ENCODE measurements around the gene NTN3. TPM values are rescaled to one million over a fixed set of nuclear protein-coding genes. Genes with fewer than 3 reads are reported as not detected.

NTN3 gene
- total and polyA plus RNA-seq, 11 donors: 0.09 to 0.50 (median 0.20) TPM; not detected in 5

DNA sequence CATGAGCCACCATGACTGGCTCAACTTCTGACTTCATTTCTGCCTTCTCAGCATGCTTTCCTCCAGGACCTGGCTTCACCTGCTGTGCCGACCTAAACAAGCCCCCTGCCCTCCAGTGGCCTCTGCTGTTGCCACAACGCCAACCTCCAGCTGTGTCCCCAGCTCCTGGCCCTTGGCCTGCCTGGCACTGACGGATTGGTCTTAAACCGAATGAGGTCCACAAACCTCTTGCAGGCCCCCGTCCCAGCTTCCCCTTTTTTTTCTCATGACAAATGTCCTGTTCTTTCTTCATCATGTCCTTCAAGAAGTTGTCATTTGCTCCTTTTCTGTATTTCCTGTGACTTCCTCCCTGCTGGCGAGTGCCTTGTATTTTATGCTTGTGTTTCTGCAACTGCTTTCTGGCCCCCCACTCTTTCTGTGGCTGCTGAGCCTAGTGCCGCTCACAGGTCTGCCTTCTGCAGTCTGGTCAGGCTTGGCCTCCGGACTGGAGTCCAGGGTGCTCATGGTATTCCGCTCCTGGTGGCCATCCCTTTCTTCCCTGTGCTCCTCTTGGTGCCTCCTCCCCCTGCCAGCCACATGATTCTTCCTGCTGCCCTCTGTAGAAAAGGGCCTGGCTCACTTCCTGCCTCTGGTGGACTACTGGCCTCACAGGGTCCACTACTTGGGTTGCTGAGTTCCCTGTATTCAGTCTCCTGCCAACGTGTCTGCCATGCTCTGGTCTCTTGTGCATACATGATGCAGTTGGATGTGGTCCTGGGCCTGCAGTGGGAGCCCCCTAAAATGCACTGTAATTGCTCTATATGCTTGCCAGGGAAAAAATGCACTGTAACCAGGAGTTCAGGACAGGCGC lies 45.5 kb downstream of the NTN3 start:
- DNase-seq (peak in 3 of 5 donors; percentile 25 to 68 (median 42)), ATAC-seq (no peak)
- Histone ChIP-seq H3K27ac (peak overlapping the region in 9 of 12 donors; percentile 9 to 99 (median 95)), H3K4me1 (peaks cover 22 to 78% (median 65%) of the 10 kb centered on the region in 12 donors), H3K4me3 (peak overlapping the region in 9 of 12 donors; percentile 0 to 99 (median 94)), H3K9me3 (no peaks in the 10 kb centered on the region), H3K36me3 (peaks cover 0 to 17% (median 6%) of the 10 kb centered on the region in 9 donors), H3K27me3 (no peaks in the 10 kb centered on the region)
- no peak for TF ChIP-seq POLR2A (IDR thresholded peaks at IDR 0.05)
- TF ChIP-seq, protein P1, sequence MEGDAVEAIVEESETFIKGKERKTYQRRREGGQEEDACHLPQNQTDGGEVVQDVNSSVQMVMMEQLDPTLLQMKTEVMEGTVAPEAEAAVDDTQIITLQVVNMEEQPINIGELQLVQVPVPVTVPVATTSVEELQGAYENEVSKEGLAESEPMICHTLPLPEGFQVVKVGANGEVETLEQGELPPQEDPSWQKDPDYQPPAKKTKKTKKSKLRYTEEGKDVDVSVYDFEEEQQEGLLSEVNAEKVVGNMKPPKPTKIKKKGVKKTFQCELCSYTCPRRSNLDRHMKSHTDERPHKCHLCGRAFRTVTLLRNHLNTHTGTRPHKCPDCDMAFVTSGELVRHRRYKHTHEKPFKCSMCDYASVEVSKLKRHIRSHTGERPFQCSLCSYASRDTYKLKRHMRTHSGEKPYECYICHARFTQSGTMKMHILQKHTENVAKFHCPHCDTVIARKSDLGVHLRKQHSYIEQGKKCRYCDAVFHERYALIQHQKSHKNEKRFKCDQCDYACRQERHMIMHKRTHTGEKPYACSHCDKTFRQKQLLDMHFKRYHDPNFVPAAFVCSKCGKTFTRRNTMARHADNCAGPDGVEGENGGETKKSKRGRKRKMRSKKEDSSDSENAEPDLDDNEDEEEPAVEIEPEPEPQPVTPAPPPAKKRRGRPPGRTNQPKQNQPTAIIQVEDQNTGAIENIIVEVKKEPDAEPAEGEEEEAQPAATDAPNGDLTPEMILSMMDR (IDR thresholded peaks at IDR 0.05): no peak
- intact Hi-C loops (cut with DNase I): loop anchor here in 1 of 10 donors (10.0 kb wide), 1 partner anchor 252 kb away; the partner anchor contains the start of gene RNPS1
- WGBS, 4 donors: 58 to 67% (median 60%) methylated on average over 11 of the region's 11 CpGs

DNA sequence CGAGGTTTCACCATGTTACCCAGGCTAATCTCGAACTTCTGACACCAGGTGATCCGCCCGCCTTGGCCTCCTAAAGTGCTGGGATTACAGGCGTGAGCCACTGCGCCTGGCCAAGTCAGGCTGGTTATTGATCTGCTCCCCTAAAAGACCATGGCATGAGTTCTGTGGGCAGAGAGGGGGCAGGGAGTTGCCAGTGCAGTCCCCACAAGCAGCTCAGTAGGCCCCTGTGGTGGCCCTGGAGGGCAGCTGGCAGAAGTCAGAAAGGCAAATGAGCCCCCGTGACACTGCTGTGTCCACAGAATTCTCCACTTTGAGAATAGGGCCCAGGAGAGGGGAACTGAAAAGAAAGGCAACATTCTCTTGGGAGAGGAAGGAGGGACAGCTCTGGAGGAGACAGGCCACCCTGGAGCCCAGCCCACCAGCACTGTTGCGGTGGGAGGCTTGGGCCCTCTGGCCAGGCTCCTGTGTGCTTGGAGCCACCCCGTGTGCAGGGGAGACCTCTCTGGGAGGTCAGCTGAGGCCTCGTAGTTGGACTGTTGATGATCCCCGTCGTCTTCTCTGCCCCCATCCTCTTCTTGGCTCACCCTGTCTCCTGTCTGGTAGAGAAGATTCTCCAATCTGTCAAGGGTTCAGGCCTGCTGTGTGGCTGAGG lies 47.0 kb downstream of the NTN3 start:
- Histone ChIP-seq H3K36me3 (peaks cover 0 to 29% (median 12%) of the 10 kb centered on the region in 9 donors), H3K4me3 (peak overlapping the region in 1 of 12 donors; percentile 33), H3K4me1 (peaks cover 22 to 71% (median 61%) of the 10 kb centered on the region in 12 donors), H3K9me3 (no peaks in the 10 kb centered on the region), H3K27ac (peak overlapping the region in 8 of 12 donors; percentile 3 to 99 (median 58)), H3K27me3 (no peaks in the 10 kb centered on the region)
- intact Hi-C loops (cut with DNase I): loop anchor here in 2 of 10 donors (2.0 to 10.0 kb wide), 2 partner anchors 19 to 253 kb away; partner anchors contain the start of gene RNPS1 (in 1 of the 2)
- no peak for TF ChIP-seq POLR2A (IDR thresholded peaks at IDR 0.05)
- TF ChIP-seq, protein P1 (IDR thresholded peaks at IDR 0.05): no peak
- WGBS, 4 donors: 62 to 75% (median 67%) methylated on average over 9 to 12 of the region's 12 CpGs
- no peak for ATAC-seq
- peak in 1 of 5 donors; percentile 58 for DNase-seq

DNA sequence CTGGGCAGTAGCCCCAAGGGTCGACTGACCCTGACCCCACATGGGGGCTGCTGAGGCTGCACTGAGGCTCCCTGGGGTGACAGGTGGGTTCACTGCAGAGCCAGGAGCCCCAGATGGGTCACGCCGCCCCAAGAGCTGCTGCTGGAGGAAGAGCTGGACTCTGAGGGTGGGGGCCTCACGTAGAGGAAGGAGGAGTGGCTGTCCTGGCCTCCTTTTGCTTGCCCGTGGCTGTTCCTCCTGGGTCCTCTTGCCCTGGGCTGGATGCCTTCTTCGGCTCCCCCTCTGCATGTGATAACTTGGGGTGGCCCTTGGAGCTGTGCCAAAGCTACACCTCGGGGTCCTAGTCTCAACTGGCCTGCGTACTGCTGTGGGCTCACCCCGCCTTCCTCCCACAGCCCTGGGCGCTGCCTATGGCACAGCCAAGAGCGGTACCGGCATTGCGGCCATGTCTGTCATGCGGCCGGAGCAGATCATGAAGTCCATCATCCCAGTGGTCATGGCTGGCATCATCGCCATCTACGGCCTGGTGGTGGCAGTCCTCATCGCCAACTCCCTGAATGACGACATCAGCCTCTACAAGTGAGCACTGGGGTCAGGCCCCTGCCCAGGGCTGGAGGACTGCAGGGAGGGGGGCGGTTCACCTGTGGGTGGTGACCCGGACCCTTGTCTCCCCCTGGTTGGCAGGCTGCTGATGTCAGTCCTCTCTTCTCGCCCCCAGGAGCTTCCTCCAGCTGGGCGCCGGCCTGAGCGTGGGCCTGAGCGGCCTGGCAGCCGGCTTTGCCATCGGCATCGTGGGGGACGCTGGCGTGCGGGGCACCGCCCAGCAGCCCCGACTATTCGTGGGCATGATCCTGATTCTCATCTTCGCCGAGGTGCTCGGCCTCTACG lies 48.0 kb downstream of the NTN3 start:
- Histone ChIP-seq H3K9me3 (no peaks in the 10 kb centered on the region), H3K4me1 (peaks cover 22 to 66% (median 58%) of the 10 kb centered on the region in 12 donors), H3K36me3 (peaks cover 0 to 38% (median 21%) of the 10 kb centered on the region in 9 donors), H3K4me3 (peak overlapping the region in 10 of 12 donors; percentile 58 to 90 (median 68)), H3K27ac (peak overlapping the region in 11 of 12 donors; percentile 73 to 99 (median 85)), H3K27me3 (no peaks in the 10 kb centered on the region)
- no peak for ATAC-seq
- TF ChIP-seq, protein P1 (IDR thresholded peaks at IDR 0.05): no peak
- no peak for TF ChIP-seq POLR2A (IDR thresholded peaks at IDR 0.05)
- intact Hi-C loops (cut with DNase I): loop anchor here in 2 of 10 donors (2.0 to 10.0 kb wide), 2 partner anchors 18 to 254 kb away; partner anchors contain the start of gene RNPS1 (in 1 of the 2)
- 78 to 84% (median 82%) methylated on average over 31 to 39 of the region's 39 CpGs for WGBS, 4 donors
- DNase-seq: peak in 3 of 5 donors; percentile 21 to 66 (median 48)

Measured in heart left ventricle (tissue), 16 donors.